ENCODE data around the gene PAX7.
"Not testable (repeated sequence)": the region's sequence is repeated elsewhere in the genome, so short reads cannot be mapped to it uniquely, and the experiment has no call there.

The PAX7 gene
- 0 to 0.07 (median 0) reads per million in 18 experiments for total RNA-seq

GRCh38 chr1:18630511-18631495, at the start of gene PAX7:
TSS of gene PAX7 (plus strand) at chr1:18630846. CDS start at chr1:18631604, 758 bp downstream.
- DNase-seq: no peak

DNA sequence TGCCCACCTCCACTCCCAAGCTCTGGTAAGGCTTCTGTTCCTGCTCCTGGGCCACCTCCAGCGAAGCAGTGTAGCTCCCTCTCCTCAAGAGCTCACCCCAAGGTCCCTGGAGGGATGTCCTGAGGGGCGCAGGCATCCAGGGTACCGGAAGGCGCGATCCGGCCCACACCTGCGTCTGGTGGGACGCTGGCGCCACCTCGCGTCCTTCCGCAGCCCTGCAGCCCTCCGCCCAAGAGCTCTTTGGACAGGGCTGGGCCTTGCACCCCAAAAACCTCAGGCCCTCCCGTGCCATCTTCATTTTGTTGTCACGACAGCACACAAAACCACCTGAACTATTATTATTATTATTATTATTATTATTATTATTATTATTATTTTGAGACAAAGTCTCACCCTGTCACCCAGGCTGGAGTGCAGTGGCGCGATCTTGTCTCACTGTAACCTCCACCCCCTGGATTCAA, 49.2 kb upstream of the PAX7 start:
- DNase-seq: no peak

DNA sequence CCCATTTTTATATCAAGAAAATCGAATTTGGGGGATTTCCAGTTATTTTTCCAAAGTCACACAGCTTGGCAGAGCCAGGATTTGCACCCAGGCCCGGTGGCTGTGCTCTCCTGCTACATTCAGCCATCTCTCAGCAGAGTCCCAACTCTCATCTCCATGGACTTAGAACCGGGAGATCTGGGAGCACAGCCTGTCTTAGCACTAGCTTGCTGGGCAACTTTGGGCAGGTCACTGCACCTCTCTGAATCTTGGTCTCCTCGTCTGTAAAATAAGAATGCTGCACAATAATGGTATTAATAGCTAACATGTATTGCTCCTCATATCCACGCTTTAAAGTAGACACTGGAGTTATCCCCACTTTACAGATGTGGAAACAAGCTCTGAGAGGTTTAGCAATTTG, 47.8 kb upstream of the PAX7 start:
- DNase-seq: no peak

DNA sequence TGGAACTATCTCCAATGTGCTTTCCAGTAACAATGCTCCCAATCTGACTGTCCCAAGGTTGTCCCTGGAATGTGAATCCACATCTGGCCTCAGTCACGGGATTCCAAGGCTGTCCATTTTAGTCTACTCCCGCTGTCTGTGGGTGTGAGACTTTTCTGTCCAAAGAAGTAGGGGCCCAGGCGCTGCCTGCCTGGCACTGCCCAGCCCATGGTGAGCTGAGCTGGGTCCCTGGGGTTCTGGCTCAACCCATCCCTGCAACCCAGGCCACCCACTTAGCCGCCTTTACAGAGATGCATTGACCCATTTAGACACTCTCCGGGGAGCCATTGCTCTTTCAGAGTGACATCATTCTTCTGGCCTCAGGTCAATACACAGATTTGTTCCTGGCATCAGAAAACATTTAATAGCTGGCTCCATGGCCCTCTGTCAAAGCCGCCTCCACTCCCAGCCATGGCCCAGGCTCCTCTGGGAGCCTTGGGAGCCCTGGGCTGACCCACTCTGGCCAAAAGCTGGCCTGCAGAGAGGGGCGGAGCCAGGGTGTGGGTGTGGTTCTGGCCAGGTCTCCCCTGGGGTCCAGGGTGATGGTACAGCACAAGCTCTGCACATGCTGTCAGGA, 47.2 kb upstream of the PAX7 start:
- DNase-seq: no peak

GRCh38 chr1:18586016-18586415, 44.6 kb upstream of the PAX7 start:
- not testable (repeated sequence) for DNase-seq

- DNase-seq: no peak
Observed at GRCh38 chr1:18588093-18588492, 42.6 kb upstream of the PAX7 start.

DNA sequence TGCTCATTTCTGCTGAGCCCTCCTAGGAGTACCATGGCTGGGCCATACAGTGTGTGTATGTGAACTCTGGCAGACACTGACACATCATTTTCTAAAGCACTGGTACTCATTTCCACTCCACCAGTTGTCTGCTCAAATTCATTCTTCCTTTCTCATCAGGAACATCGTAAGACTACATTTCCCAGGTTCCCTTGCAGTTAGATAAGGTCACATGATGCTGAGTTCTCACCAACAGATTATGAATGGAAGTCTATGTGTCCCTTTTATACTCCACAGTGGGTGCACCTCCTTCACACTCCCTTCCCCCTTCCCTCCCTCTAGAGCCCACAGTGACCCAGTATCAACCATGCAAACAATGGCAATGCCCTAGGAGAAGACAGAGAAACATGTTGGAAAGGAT, 38.3 kb upstream of the PAX7 start:
- no peak for DNase-seq

GRCh38 chr1:18597160-18598042, 33.2 kb upstream of the PAX7 start:
- peak; percentile 6 to 36 for DNase-seq

GRCh38 chr1:18599086-18599485, 31.6 kb upstream of the PAX7 start:
- DNase-seq: no peak

GRCh38 chr1:18599704-18600103, 30.9 kb upstream of the PAX7 start:
- no peak for DNase-seq

- DNase-seq: no peak
Observed at GRCh38 chr1:18602533-18603211, 28.0 kb upstream of the PAX7 start.

GRCh38 chr1:18603212-18603852, 27.3 kb upstream of the PAX7 start:
- DNase-seq: no peak

GRCh38 chr1:18606443-18607288, 24.0 kb upstream of the PAX7 start:
- DNase-seq: no peak

GRCh38 chr1:18607289-18607760, 23.3 kb upstream of the PAX7 start:
- no peak for DNase-seq

DNA sequence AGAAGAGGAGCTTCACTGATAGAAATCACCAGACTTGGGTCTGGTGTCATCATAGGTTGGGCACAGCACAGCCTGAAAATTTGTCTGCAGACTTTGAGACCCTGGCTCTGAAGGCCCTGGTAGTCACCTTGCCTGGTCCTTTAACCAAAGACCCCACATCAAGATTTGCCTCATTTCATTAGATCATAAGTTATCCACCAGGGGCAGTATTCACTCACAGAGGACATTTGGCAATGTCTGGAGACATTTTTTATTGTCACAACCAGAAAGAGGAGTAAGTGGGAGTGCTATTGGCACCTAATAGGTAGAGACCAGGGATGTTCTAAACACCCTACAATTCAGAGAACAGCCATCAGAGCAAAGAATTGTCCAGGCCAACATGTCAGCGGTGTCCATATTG, 22.1 kb upstream of the PAX7 start:
- DNase-seq: no peak

DNA sequence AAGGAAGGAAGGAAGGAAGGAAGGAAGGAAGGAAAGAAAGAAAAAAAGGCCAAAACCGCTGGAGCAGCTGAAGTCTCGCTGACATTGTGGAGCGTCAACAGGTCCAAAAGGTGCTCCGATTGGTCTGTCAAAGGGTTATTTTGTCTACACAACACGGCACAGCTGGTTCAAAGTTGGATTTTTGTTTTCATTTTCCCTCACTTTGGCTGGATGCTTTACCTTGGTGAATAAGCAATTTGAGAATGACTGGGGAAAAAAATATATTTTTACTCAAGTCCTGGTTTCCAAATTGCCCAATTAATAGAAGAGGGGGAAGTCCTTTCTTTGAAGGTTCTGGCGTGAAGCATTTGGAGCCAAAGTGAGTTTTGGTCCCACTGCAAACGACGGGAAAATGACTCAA, 19.3 kb upstream of the PAX7 start:
- no peak for DNase-seq

DNA sequence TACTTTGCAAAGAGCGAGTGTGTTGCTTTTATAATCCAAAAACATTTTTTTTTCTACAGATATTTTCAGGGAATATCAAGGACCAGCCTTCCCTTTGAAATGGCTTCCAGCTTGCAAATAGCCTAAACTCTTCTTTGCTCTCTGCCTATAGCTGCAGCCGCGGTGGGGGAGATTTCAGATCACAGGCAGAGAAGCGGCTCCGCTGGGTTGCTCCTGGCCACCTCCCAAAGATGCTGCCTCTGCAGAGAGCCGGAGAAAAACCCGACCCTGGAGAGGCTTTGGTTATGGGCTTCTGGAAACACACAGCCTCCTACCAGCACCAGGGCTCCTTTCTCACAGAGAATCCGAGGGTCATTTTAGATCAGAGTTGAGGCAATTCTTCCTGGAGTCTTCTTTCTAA, 18.6 kb upstream of the PAX7 start:
- DNase-seq: no peak

DNA sequence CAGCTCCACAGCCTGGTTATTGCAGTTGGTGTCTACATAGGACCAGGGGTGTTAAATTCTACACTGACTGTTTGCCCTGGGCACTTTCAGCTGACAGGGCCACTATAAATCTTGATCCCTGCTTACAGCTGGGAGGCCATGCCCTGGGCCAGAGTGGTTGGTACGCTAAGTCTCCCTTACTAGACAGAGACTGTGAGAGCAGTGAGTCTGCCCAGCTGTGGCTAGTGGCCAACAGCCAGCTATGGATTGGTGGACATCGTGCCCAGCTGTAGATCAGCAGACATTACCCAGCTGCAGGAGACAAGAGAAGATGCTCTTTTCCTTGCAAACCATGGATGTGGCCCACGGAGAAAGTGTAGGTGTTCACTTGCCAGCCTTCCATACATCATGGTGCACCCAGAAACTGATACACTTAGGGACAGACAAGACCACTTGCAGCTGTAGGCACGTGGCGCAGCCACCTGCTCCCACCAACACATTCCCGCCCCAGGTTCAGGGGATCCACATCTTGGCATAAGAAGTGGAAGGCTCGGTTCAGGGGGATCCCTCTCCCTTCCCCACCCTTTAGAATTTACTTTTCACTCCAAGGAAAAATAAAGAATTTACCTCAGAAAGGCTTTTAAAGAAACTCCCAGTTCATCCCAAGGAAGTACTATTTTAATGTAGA, 16.4 kb upstream of the PAX7 start:
- no peak for DNase-seq

- DNase-seq: no peak
Observed at GRCh38 chr1:18618546-18619466, 11.8 kb upstream of the PAX7 start.

All from inflammatory macrophage (primary cell).